Gastroesophageal sphincter (tissue), 4 donors: Measurements from ENCODE around the gene MAOB. TPM values are rescaled to one million over a fixed set of nuclear protein-coding genes. Genes with fewer than 3 reads are reported as not detected.

Source experiments
- ATAC-seq: fragments of 150-250 bp; one replicate; pipeline ENCODE4 v1.9.1; 2016; ENCODE audit warnings: mild to moderate bottlenecking, moderate library complexity
- H3K27ac ChIP-seq, 4 donors: fragments of 200-600 bp; sonication (generic) in 3 of 4; 1 replicate in 3 of 4; 2 replicates in 1 of 4; pipeline ENCODE4 v1.5.1; 2016 to 2019
- H3K27me3 ChIP-seq: fragments of 200-600 bp; sonication (generic); one replicate; pipeline ENCODE4 v1.5.1; 2019
- H3K36me3 ChIP-seq, 2 donors: fragments of 200-600 bp; sonication (generic); one replicate each; pipeline ENCODE4 v1.5.1; 2019; ENCODE audit warnings: control low read depth in 1 of 2
- H3K4me1 ChIP-seq, 3 donors: fragments of 200-600 bp; sonication (generic); 1 replicate in 2 of 3; 2 replicates in 1 of 3; pipeline ENCODE4 v1.5.1; 2016 to 2019; ENCODE audit warnings: control low read depth in 2 of 3
- H3K4me3 ChIP-seq, 2 donors: fragments of 200-600 bp; sonication (generic); one replicate each; pipeline ENCODE4 v1.5.1; 2019; ENCODE audit warnings: mild to moderate bottlenecking in 1 of 2, moderate library complexity in 1 of 2
- H3K9me3 ChIP-seq, 3 donors: fragments of 200-600 bp; sonication (generic); one replicate each; pipeline ENCODE4 v1.5.1; 2017 to 2019; ENCODE audit warnings: control low read depth in 2 of 3
- EP300 ChIP-seq: sonication (generic); formaldehyde crosslinking; IDR thresholded peaks from one replicate; pipeline ENCODE4 v1.6.1; 2017; ENCODE audit warnings: antibody characterized with exemption, mild to moderate bottlenecking
- POLR2A ChIP-seq, 2 donors: fragments of 450-650 bp; IDR thresholded peaks; one replicate each; pipeline ENCODE4 v1.6.1; 2017; ENCODE audit warnings: antibody characterized with exemption in 2 of 2, mild to moderate bottlenecking in 2 of 2, moderate library complexity in 1 of 2
- POLR2AphosphoS5 ChIP-seq: sonication (generic); formaldehyde crosslinking; IDR thresholded peaks from one replicate; pipeline ENCODE4 v1.6.1; 2017; ENCODE audit warnings: antibody characterized with exemption
- WGBS, 2 donors: methylation state at CpG; one replicate each; pipeline ENCODE4 v1.1.5; 2018; ENCODE audit warnings: low coverage in 1 of 2; 5-methylcytosine and 5-hydroxymethylcytosine counted together
- total RNA-seq, 4 donors: library from RNA; depleted of rRNA; stranded (reverse); fragments of >200 nt; gene quantifications; one replicate each; pipeline ENCODE4 v1.1.0, GENCODE V29; 2016
- TF ChIP-seq, protein P1 (sequence below), 4 experiments: fragments of 200-600 bp in 2 of 4; fragments of 450-650 bp in 2 of 4; sonication (generic) in 1 of 4; IDR thresholded peaks; one replicate each; pipeline ENCODE4 v1.5.1; 2017 to 2019; ENCODE audit warnings: antibody characterized with exemption in 4 of 4, mild to moderate bottlenecking in 2 of 4, moderate library complexity in 2 of 4

Gene MAOB
- total RNA-seq, 4 donors from 2014 or later = 24.5 to 92.3 (median 72.2) TPM

- WGBS, 2 donors = 8 to 11% methylated on average over 3 of the region's 3 CpGs
- Histone ChIP-seq H3K4me3 (no peak overlapping the region), H3K27ac (no peak overlapping the region), H3K36me3 (no peaks in the 10 kb centered on the region), H3K9me3 (no peaks in the 10 kb centered on the region), H3K4me1 (peaks cover 0 to 5% (median 0%) of the 10 kb centered on the region in 3 donors), H3K27me3 (no peaks in the 10 kb centered on the region)
- ATAC-seq = no peak
- no peak for TF ChIP-seq POLR2A (IDR thresholded peaks at IDR 0.05)
- TF ChIP-seq, protein P1, sequence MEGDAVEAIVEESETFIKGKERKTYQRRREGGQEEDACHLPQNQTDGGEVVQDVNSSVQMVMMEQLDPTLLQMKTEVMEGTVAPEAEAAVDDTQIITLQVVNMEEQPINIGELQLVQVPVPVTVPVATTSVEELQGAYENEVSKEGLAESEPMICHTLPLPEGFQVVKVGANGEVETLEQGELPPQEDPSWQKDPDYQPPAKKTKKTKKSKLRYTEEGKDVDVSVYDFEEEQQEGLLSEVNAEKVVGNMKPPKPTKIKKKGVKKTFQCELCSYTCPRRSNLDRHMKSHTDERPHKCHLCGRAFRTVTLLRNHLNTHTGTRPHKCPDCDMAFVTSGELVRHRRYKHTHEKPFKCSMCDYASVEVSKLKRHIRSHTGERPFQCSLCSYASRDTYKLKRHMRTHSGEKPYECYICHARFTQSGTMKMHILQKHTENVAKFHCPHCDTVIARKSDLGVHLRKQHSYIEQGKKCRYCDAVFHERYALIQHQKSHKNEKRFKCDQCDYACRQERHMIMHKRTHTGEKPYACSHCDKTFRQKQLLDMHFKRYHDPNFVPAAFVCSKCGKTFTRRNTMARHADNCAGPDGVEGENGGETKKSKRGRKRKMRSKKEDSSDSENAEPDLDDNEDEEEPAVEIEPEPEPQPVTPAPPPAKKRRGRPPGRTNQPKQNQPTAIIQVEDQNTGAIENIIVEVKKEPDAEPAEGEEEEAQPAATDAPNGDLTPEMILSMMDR (IDR thresholded peaks at IDR 0.05) = peak; percentile 46 to 71 (median 56)
Observed at GRCh38 chrX:43836435-43837184, 45.6 kb downstream of the MAOB start.

GRCh38 chrX:43835559-43835958, 46.7 kb downstream of the MAOB start:
- no peaks in the 10 kb centered on the region for H3K27me3 ChIP-seq
- TF ChIP-seq EP300 = no peak
- TF ChIP-seq POLR2AphosphoS5 = no peak
- TF ChIP-seq, protein P1 (IDR thresholded peaks at IDR 0.05) = no peak
- no peak overlapping the region for H3K27ac ChIP-seq
- H3K9me3 ChIP-seq = no peaks in the 10 kb centered on the region
- no peak for ATAC-seq
- 100% methylated on average over 1 of the region's 1 CpG; no CpG with 5 or more reads in 1 of the 2 donors for WGBS, 2 donors
- H3K36me3 ChIP-seq = no peaks in the 10 kb centered on the region
- no peak overlapping the region for H3K4me3 ChIP-seq
- H3K4me1 ChIP-seq = peaks cover 0 to 5% (median 0%) of the 10 kb centered on the region in 3 donors

- no peak overlapping the region for H3K4me3 ChIP-seq
- peaks cover 0 to 37% (median 0%) of the 10 kb centered on the region in 3 donors for H3K4me1 ChIP-seq
- TF ChIP-seq POLR2A (IDR thresholded peaks at IDR 0.05) = no peak
- TF ChIP-seq, protein P1 (IDR thresholded peaks at IDR 0.05) = no peak
- TF ChIP-seq EP300 = no peak
- no peaks in the 10 kb centered on the region for H3K27me3 ChIP-seq
- H3K27ac ChIP-seq = peak overlapping the region; percentile 18 to 68 (median 60)
- no peaks in the 10 kb centered on the region for H3K36me3 ChIP-seq
- ATAC-seq = no peak
- no peaks in the 10 kb centered on the region for H3K9me3 ChIP-seq
Observed at GRCh38 chrX:43827791-43828190, 54.5 kb downstream of the MAOB start.

DNA sequence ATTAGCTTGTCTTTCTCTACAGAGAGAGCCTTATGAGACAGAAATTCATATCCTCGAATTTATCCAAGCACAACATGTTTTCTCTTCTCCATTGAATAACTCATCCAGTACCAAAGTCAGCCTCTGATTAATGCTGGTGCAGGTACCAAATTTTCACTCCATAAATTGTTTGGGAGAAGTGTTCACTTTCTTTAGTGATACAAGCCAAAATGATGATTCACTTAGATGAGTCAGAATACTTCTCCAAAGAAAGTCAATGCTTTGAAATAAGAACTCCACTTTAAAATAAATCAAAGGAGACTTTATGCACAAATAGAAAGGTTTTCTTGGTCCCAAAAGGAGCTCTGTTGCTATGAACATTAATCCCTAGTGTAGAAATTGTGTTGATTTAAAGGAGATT, 60.2 kb downstream of the MAOB start:
- WGBS, 2 donors = 8 to 19% methylated on average over 1 of the region's 1 CpG
- peak; percentile 39 for ATAC-seq

GRCh38 chrX:43817444-43817843, 64.8 kb downstream of the MAOB start:
- H3K4me1 ChIP-seq = peaks cover 0 to 18% (median 0%) of the 10 kb centered on the region in 3 donors

More for the DNA sequence above, 60.2 kb downstream of the MAOB start:
- TF ChIP-seq, protein P1 (IDR thresholded peaks at IDR 0.05) = no peak
- TF ChIP-seq POLR2AphosphoS5 = peak; percentile 37
- peaks cover 0 to 3% (median 0%) of the 10 kb centered on the region in 3 donors for H3K4me1 ChIP-seq
- peak overlapping the region in 3 of 4 donors; percentile 38 to 64 (median 58) for H3K27ac ChIP-seq
- no peaks in the 10 kb centered on the region for H3K27me3 ChIP-seq
- H3K36me3 ChIP-seq = no peaks in the 10 kb centered on the region
- no peaks in the 10 kb centered on the region for H3K9me3 ChIP-seq
- H3K4me3 ChIP-seq = no peak overlapping the region

More at GRCh38 chrX:43817444-43817843, 64.8 kb downstream of the MAOB start:
- Histone ChIP-seq H3K27me3 (no peaks in the 10 kb centered on the region), H3K9me3 (no peaks in the 10 kb centered on the region), H3K4me3 (no peak overlapping the region), H3K36me3 (no peaks in the 10 kb centered on the region), H3K27ac (no peak overlapping the region)
- WGBS, 2 donors = 77 to 90% methylated on average over 3 of the region's 3 CpGs
- ATAC-seq = no peak
- TF ChIP-seq, protein P1 (IDR thresholded peaks at IDR 0.05) = no peak
- TF ChIP-seq POLR2A (IDR thresholded peaks at IDR 0.05) = no peak
- TF ChIP-seq EP300 = no peak
- no peak for TF ChIP-seq POLR2AphosphoS5
